ENCODE results near the gene UQCRC2.
"Not testable (repeated sequence)": the region's sequence is repeated elsewhere in the genome, so short reads cannot be mapped to it uniquely, and the experiment has no call there.

UQCRC2 gene

DNA sequence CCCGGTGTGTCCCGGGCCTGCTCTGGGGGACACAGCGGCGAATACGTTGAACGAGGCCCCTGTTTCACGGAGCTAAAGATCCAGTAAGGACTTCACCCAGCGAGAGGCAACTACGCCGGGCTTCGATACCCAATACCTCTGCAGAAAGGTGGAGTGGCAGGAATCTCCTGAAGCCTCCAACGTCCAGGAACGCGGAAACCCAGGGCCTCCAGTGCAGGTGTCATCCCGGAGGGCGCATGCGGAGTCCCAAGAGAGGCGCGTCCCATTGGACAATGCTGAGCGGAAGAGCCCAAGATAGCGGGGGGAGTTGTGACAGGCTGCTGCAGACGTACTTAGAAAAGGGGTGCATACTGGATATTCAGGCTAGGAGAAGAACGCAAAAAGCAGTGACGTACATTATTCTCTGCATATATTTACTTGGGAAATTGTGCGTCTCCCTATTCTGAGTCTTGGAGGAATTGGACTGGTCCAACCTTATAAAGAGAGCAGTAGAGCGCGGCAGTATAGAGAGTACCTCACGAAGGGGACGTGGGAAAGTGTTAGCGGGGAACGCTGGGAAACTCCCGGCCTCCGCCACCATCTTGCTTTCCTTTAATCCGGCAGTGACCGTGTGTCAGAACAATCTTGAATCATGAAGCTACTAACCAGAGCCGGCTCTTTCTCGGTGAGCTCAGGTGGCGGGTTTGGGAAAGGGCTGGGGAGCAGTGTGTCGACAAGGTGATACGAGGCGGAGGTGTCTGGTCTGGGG lies at the start of gene UQCRC2:
Gene UQCRC2 (plus strand): TSS at position 569 of the 748 bp plus-strand sequence. CDS start 63 bp downstream, at position 632.
- peak; percentile 97 for DNase-seq

DNA sequence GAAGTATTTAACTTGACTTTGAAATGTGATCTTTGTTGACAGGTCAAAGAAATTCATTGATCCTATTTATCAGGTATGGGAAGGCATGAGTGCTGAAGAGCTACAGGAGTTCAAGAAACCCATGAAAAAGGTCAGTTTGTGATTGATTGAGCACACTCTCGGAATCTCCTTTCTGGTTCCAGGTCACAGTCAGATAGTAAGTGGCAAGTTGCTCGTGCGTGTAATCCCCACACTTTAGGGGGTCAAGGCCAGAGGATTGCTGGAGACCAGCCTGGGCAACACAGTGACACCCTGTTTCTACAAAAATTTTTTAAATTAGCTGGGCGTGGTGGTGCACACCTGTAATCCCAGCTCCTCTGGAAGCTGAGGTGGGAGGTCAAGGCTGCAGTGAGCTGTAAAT lies 20.5 kb upstream of the UQCRC2 start:
- not testable (repeated sequence) for DNase-seq

GRCh38 chr16:21933316-21933715 lies 19.8 kb upstream of the UQCRC2 start:
- not testable (repeated sequence) for DNase-seq

DNA sequence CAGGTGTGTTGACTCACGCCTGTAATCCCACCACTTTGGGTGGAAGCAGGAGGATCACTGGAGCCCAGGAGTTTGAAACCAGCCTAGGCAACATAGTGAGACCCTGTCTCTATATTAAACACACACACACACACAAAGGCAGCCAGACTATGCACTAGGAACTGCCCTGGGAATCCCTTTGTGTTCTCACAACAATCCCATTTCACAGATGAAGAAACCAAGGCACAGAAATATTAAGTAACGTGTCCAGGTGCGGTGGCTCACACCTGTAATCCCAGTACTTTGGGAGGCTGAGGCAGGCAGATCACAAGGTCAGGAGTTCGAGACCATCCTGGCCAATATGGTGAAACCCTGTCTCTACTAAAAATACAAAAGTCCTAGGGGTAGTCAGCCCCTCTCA lies 19.4 kb upstream of the UQCRC2 start:
- DNase-seq, result not testable (repeated sequence)

GRCh38 chr16:21936216-21936615 lies 16.9 kb upstream of the UQCRC2 start:
- DNase-seq, result not testable (repeated sequence)

GRCh38 chr16:21937336-21937829 lies 15.8 kb upstream of the UQCRC2 start:
- DNase-seq, result no peak

GRCh38 chr16:21940570-21940969 lies 12.6 kb upstream of the UQCRC2 start:
- DNase-seq, result no peak

- no peak for DNase-seq
These were observed 9.6 kb upstream of the UQCRC2 start for GRCh38 chr16:21943571-21943970.

GRCh38 chr16:21946889-21947635 lies 6.1 kb upstream of the UQCRC2 start:
- no peak for DNase-seq

DNA sequence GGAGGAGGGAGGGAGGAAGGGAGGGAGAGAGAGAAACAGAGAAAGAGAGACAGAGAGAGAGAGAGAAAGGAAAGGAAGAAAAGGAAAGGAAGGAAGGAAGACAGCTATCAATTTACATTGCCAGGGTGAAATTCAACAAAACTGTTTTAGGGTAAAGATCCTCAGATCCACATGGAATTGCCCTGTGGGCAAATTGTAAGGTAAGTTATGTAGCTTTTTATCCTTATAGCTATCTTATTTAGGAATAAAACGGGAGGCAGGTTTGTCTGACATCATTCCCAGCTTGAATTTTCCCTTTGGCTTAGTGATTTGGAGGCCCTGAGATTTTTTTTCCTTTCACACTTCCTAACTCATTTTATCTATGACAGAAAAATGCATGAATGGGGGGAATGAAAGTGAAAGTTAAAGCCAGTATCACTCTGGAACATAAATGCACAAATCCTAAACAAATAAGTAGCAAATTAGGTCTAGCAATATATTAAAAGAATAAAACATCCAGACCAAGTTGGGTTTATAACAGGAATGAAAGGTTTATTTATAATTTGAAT lies 3.4 kb upstream of the UQCRC2 start:
- no peak for DNase-seq

- DNase-seq, result no peak
These were observed 2.2 kb upstream of the UQCRC2 start for GRCh38 chr16:21950782-21951521.

DNA sequence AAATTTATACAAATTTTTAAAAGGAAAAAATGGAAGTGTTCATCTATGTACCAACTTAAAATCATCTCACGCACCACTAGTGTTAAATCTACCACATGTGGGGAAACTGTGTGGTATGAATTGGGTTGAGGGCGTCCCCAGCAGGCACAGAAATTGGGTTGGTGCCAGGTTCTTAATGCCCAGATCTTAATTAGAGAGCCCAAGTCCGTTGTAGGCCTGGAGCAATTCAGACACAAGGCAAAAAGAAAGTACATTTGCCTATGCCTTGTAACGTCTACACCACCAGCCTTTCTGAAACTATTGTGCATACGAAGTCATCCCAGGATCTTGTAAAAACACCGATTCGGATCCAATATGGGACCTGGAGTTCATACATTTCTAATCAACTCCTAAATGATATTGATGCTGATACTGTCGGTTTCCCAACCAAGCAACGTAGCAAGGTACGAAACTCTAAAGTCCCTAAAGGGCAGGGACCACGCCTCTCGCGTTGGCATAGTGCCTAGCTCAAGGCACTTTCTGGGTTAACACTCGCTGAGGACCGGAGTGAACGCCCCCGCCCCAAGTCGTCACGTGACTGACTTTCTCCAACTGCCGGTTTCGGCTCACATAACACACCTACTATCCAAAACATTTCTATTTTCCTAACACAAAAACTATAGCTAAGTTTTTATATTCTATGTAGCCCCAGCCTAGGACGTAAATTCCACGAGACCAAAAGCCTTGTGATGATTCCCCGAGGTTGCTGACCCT lies 945 bp upstream of the UQCRC2 start:
- peak; percentile 37 for DNase-seq

- DNase-seq, result no peak
These were observed 361 bp downstream of the UQCRC2 start for GRCh38 chr16:21953541-21953902.

- no peak for DNase-seq
These were observed 4.7 kb downstream of the UQCRC2 start for GRCh38 chr16:21957714-21958346.

GRCh38 chr16:21959050-21959449 lies 5.9 kb downstream of the UQCRC2 start:
- DNase-seq, result no peak

GRCh38 chr16:21962475-21962874 lies 9.3 kb downstream of the UQCRC2 start:
- DNase-seq, result no peak

DNA sequence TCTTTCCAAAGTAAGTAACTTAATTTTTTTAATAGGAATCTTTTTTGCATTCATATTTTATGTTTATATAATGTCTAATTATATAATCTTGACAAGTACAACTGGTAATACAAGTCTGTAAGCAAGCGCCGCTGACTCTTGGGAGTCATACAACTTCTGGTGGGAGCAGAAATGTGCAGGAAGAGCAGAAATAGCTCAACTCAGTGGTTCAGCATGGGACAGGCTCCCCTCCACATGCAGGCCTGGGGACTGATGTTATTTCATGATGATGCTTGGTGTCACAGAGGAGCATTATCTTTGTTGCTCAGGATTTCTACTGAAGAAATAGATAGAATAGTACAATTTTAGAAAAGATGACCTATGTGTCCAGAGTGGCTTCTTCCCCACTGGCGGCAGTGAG lies 10.7 kb downstream of the UQCRC2 start:
- DNase-seq, result no peak

GRCh38 chr16:21964353-21964752 lies 11.2 kb downstream of the UQCRC2 start:
- no peak for DNase-seq

GRCh38 chr16:21971856-21972255 lies 18.7 kb downstream of the UQCRC2 start:
- no peak for DNase-seq

- DNase-seq, result no peak
These were observed 20.8 kb downstream of the UQCRC2 start for GRCh38 chr16:21973945-21974344.

DNA sequence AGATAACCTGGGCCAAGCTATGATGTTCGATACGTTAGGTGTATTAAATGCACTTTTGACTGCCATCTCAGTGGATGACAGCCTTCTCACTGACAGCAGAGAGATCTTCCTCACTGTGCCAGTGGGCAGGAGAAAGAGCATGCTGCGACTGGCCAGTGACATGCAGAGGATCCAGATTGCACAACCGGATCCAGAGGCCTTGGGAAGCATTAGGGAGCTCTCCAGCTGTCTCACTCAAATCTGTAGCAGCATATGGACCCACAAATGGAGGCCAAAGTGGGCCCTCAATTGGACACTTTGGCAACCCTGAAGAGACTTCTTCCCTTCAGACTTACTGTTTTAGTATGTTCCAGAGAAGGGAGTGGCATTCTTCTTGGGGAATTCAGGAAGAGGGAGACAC lies 26.9 kb downstream of the UQCRC2 start:
- DNase-seq, result no peak

DNA sequence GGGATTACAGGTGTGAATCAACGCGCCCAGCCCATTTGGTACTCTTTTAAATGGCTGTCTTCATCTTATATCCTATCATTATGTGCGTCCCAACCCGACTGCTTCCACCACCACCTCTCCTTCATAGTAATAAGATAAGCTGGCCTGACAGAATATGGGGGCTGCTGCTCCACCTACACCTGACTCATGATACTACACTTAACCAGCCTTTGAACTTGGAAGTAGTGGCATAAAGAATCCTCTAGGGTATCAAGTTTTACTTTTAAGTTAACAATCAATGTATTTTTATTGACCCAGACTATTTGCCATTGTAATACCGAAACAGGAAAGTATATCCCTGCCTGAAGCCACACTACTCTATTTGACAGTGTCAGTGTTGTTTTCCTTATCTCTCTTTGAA lies 28.9 kb downstream of the UQCRC2 start:
- DNase-seq, result no peak

Data from NCI-H2227 treated with DMSO at 0.1 percent for 48 hours (cell line).